K562 (cell line): ENCODE results near the gene GFOD1.

Experiments used
- ADNP ChIP-seq: fragments of 200-800 bp; sonication (Bioruptor generic); IDR thresholded peaks from 2 replicates; pipeline ENCODE4 v1.6.1; 2016; ENCODE audit warnings: missing genetic modification characterization, missing compliant biosample characterization
- CBX5 ChIP-seq: IDR thresholded peaks from 2 replicates; pipeline ENCODE4 v1.6.1; 2014; ENCODE audit warnings: low read depth, borderline replicate concordance
- EGR1 ChIP-seq: fragments of 450-650 bp; conservative IDR thresholded peaks from 2 replicates; pipeline ENCODE4 v1.6.1; 2017; ENCODE audit warnings: mild to moderate bottlenecking
- EZH2 ChIP-seq: IDR thresholded peaks from 2 replicates; pipeline ENCODE4 v1.6.1; 2012; ENCODE audit warnings: low read depth, mild to moderate bottlenecking, inconsistent platforms, low read length, borderline replicate concordance
- LCOR ChIP-seq: sonication (generic); formaldehyde crosslinking; IDR thresholded peaks from 2 replicates; pipeline ENCODE4 v1.8.0; 2022; ENCODE audit warnings: mild to moderate bottlenecking, missing genetic modification reagents
- NFE2 ChIP-seq: IDR thresholded peaks from 2 replicates; pipeline ENCODE4 v1.6.1; 2014; ENCODE audit warnings: antibody characterized with exemption, low read depth
- RFX5 ChIP-seq: IDR thresholded peaks from 2 replicates; pipeline ENCODE4 v1.6.1; 2011; ENCODE audit warnings: low read depth, mild to moderate bottlenecking, improper control_type of control experiment, low read length
- TEAD2 ChIP-seq: fragments of 450-650 bp; IDR thresholded peaks from 2 replicates; pipeline ENCODE4 v1.6.1; 2016; ENCODE audit warnings: missing genetic modification characterization, control low read depth, missing compliant biosample characterization
- ZBTB17 ChIP-seq: fragments of 450-650 bp; formaldehyde crosslinking; IDR thresholded peaks from 2 replicates; pipeline ENCODE4 v1.4.0; 2020; ENCODE audit warnings: mild to moderate bottlenecking
- ZKSCAN1 ChIP-seq: fragments of 150-350 bp; IDR thresholded peaks from 2 replicates; pipeline ENCODE4 v1.6.1; 2016; ENCODE audit warnings: low read depth, low read length
- ZNF197 ChIP-seq: fragments of 200-800 bp; sonication (Bioruptor generic); IDR thresholded peaks from 2 replicates; pipeline ENCODE4 v1.6.1; 2016; ENCODE audit warnings: low read depth, missing genetic modification characterization, missing compliant biosample characterization
- TF ChIP-seq, protein P1 (sequence below): sonication (generic); formaldehyde crosslinking; IDR thresholded peaks from 2 replicates; pipeline ENCODE4 v1.8.1; 2023; ENCODE audit warnings: mild to moderate bottlenecking, missing genetic modification reagents
- TF ChIP-seq, protein P2 (sequence below): fragments of 250-450 bp; sonication (Bioruptor Pico); IDR thresholded peaks from 2 replicates; pipeline ENCODE4 v1.5.0; 2021
- TF ChIP-seq, protein P3 (sequence below), 3 experiments: IDR thresholded peaks in 2 of 3; conservative IDR thresholded peaks in 1 of 3; 2 replicates each; pipeline ENCODE4 v1.5.1; 2011 to 2012; ENCODE audit warnings: low read length in 3 of 3, mild to moderate bottlenecking in 3 of 3, control low read depth in 2 of 3, improper control_type of control experiment in 1 of 3, inconsistent platforms in 1 of 3, low read depth in 1 of 3, mixed read lengths in 1 of 3, moderate library complexity in 1 of 3; ENCODE audit not compliant: insufficient read depth in 2 of 3

DNA sequence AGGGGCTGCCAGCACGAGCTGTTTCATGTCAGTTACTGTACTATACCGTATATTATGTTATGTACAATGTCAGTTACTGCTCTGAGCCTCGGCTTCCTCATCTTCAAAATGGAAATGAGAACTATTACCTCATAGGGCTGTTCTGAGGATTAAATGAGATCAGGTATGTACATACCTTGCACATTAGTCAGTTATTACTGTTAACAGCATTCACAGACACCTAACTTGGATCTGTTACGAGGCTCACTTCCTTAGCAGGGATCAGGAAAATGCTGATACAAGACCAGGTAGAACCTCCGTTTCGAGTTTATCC lies 89.4 kb downstream of the GFOD1 start:
- TF ChIP-seq, protein P1, sequence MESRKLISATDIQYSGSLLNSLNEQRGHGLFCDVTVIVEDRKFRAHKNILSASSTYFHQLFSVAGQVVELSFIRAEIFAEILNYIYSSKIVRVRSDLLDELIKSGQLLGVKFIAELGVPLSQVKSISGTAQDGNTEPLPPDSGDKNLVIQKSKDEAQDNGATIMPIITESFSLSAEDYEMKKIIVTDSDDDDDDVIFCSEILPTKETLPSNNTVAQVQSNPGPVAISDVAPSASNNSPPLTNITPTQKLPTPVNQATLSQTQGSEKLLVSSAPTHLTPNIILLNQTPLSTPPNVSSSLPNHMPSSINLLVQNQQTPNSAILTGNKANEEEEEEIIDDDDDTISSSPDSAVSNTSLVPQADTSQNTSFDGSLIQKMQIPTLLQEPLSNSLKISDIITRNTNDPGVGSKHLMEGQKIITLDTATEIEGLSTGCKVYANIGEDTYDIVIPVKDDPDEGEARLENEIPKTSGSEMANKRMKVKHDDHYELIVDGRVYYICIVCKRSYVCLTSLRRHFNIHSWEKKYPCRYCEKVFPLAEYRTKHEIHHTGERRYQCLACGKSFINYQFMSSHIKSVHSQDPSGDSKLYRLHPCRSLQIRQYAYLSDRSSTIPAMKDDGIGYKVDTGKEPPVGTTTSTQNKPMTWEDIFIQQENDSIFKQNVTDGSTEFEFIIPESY = no peak
- TF ChIP-seq CBX5 (no peak), EZH2 (no peak), ADNP (tag) (no peak), ZNF197 (CRISPR knock-in tag) (no peak), NFE2 (no peak), RFX5 (no peak), TEAD2 (tag) (no peak), LCOR (CRISPR knock-in tag) (no peak), EGR1 (no peak), ZBTB17 (CRISPR knock-in tag) (no peak), ZKSCAN1 (no peak)
- TF ChIP-seq, protein P2, sequence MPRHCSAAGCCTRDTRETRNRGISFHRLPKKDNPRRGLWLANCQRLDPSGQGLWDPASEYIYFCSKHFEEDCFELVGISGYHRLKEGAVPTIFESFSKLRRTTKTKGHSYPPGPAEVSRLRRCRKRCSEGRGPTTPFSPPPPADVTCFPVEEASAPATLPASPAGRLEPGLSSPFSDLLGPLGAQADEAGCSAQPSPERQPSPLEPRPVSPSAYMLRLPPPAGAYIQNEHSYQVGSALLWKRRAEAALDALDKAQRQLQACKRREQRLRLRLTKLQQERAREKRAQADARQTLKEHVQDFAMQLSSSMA (CRISPR knock-in tag) = no peak
- TF ChIP-seq, protein P3, sequence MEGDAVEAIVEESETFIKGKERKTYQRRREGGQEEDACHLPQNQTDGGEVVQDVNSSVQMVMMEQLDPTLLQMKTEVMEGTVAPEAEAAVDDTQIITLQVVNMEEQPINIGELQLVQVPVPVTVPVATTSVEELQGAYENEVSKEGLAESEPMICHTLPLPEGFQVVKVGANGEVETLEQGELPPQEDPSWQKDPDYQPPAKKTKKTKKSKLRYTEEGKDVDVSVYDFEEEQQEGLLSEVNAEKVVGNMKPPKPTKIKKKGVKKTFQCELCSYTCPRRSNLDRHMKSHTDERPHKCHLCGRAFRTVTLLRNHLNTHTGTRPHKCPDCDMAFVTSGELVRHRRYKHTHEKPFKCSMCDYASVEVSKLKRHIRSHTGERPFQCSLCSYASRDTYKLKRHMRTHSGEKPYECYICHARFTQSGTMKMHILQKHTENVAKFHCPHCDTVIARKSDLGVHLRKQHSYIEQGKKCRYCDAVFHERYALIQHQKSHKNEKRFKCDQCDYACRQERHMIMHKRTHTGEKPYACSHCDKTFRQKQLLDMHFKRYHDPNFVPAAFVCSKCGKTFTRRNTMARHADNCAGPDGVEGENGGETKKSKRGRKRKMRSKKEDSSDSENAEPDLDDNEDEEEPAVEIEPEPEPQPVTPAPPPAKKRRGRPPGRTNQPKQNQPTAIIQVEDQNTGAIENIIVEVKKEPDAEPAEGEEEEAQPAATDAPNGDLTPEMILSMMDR (IDR thresholded peaks at IDR 0.05 in 2 of 3, conservative IDR thresholded peaks at IDR 0.05 in 1 of 3; ENCODE audit: insufficient read depth in 2 of 3, low read depth in 1 of 3, low read length in 3 of 3) = no peak
